ENCODE results near the gene TANK.

Gene TANK

GRCh38 chr2:161228511-161229240 lies 68.4 kb downstream of the TANK start:
- no peak for DNase-seq (ENCODE audit: low spot score)

- DNase-seq (ENCODE audit: low spot score): no peak
These were observed 70.7 kb downstream of the TANK start for GRCh38 chr2:161230959-161231358.

GRCh38 chr2:161232571-161232970 lies 72.3 kb downstream of the TANK start:
- DNase-seq (ENCODE audit: low spot score): no peak

GRCh38 chr2:161233858-161234431 lies 73.7 kb downstream of the TANK start:
- DNase-seq (ENCODE audit: low spot score): no peak

DNA sequence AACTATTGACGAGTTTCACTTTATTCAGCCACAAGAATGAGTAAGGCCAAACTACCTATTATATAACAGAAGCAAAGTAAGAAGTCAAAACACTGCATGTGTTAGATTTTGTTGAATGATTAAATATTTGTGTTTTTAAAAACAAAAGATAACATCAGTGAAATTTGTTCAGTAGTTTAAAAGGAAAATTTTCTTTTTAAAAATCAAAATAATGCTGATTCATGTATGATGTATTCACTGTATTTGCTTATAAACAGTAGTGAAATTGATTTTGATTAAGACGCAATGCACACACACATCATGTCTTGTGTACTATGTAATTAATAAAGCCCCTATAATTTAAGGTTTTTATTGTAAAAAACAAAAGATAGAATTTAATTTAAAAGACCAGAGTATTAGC lies 74.4 kb downstream of the TANK start:
- no peak for DNase-seq (ENCODE audit: low spot score)

DNA sequence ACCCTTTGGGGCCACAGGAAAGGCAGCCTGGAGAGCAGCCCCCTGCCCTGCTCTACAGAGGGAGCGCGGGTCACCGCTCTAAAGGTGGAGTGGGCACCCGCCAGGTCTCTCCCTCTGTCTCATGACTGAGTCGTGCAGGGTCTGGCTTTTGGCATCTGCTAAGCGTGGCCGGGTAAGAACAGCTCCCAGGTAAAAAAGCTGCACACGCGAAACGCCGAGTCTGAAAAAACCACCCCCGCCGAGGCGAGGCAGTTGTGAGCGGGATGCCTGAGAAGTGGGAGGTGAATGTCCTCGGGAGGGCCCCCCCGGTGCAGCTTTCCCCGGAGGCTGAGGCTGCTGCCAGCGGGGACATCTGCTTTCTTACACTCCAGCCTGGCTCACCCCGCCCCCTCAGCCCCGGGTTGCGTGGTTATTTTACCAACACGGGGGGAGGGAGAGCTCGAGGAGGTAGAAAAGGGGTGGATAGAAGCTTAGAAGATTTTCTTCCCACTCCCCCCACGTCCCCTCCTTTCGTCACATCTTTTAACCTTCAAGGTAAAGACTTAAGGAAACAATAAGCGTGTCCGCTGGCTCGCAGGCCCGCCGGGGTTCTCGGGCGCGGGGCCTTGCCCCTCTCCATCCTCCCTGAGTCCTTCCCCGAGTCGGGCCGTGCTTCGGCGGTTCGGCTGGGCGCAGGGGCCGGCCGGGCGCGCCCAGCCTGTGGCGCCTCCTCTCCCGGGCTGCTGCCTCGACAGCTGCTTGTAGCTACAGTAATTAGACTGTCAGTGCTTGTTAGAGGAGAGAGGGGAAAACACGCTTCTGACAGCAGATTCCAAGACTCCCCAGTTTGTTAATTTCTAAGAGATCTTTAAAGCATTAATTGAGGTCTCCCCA lies 77.4 kb downstream of the TANK start:
- DNase-seq (ENCODE audit: low spot score): peak; percentile 62

GRCh38 chr2:161238265-161238559 lies 78.0 kb downstream of the TANK start:
- DNase-seq (ENCODE audit: low spot score): no peak

DNA sequence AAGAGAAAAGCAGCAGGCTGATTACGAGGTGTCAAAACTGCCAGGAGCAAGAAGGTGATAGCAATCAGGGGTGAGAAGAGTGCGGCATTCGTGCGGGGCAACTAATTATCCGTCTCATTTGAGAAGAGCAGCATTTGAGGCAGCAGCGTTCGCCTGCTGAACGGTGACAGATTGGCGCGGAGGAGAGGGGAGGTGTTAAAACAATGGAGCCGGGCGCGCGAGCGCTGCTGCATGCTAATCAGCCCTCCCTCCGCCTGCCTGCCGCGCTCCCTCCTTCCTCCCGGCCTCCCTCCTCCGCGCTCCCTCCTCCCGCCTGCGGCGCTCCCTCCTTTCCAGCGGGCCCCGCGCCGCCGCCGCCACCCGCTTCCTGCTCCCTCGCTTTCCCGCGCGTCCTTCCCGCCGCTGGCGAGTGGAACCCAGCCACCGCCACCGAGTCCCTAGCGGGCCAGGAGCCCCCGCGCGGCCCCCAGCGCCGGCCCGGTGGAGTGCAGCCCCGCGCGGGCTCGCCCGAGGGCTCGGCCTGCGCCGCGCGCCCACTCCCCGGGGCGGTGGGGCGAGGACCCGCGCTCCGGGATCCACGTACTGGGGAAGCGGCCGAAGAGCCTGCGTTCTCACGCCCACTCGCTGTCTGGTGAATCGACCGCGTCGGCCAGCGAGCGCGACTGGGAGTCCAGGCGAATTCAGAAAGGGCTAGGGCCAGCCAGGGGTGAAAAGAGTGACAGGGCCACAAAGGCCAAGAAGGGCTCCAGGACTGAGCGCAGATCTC lies 78.5 kb downstream of the TANK start:
- peak; percentile 58 for DNase-seq (ENCODE audit: low spot score)

DNA sequence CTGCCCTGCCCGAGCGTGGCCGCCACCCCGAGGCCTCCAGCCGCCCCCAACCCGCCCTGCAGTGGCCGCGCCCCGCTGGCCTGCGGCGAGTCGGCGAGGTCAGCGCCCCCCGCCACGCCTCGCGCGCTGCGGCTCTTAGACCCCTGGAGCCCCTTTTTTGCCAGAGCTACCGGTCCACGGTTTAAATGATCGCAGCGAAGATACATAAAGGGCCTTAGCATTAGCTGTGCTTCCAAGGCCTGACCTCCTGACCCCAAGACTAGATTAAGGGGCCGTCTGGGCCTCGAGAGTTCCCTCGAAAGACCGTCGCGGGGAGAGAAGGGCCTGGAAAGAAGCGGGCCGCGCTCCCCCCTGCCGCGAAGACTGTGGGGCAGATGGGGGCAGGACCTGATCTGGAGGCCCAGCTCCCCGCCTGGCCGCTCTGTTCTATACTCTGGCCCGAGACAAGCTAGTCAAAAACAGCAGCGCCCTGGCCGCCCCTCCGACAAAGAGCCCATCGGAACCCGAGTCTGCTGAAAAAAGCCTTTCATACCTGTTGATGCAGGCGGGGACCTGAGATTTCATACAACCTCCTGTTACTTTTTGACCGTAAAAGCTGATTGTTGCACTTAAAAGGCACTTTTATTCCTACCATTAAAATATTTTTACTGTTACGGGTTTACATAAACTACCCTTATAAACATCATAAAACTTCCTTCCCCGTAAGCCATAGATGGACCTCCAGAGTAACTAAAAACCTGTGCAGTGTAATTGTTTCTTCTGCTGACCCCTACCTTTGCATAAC lies 79.3 kb downstream of the TANK start:
- DNase-seq (ENCODE audit: low spot score): peak; percentile 28

DNA sequence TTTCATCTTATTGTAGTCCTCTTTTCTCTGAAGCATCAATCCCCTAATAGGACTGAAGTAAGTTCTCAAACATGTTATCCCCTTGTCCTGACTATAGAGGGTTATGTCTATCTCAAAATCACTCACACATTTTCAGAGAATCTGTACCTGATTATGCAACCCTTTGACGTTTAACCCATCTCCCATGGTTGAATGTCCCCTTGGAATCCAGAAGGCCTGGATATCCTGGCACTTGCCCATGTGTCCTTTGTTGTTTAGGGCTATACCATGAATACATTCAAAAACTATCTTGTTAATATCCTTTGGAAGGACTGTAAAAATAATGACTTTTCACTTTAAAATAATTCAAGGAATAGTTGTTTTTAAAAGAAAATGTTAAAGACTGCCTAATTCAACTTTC lies 81.7 kb downstream of the TANK start:
- DNase-seq (ENCODE audit: low spot score): no peak

GRCh38 chr2:161243312-161243711 lies 83.1 kb downstream of the TANK start:
- DNase-seq (ENCODE audit: low spot score): no peak

- DNase-seq (ENCODE audit: low spot score): no peak
These were observed 83.7 kb downstream of the TANK start for GRCh38 chr2:161243905-161244304.

GRCh38 chr2:161244387-161245260 lies 84.4 kb downstream of the TANK start:
- DNase-seq (ENCODE audit: low spot score): peak; percentile 60

DNA sequence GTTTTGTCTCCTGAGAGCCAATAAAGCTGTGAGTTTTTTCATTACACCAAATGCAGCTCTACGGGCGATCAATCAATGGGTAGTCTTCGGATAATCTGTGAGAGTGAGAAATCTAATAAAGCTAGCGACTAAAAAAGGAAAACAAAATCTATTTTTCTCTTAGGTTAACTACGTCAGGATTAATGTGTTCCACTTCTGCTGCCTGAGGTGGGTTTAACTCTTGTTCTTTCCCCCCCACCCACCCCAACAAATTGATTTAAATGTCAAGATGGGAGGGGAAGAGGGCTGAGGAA lies 85.0 kb downstream of the TANK start:
- no peak for DNase-seq (ENCODE audit: low spot score)

GRCh38 chr2:161245671-161246070 lies 85.4 kb downstream of the TANK start:
- no peak for DNase-seq (ENCODE audit: low spot score)

DNA sequence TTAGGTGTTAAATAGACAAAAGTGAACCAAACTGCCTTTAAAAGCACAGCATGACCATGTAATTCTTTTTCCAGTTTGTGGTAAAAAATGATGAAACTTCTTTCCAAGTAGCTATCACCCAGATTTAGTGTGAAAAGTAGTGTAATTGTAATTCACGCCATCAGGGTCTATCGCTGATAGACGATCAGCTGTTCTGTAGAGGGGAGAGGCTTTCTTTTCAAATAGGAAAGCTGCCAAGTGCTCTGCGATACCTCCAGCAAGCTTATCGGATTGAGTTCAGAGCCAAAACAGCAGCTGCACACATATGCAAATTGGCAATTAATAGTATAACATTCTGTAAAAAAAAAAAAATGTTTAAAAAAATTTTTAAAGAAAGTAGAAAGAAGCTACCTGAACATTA lies 86.1 kb downstream of the TANK start:
- no peak for DNase-seq (ENCODE audit: low spot score)

DNA sequence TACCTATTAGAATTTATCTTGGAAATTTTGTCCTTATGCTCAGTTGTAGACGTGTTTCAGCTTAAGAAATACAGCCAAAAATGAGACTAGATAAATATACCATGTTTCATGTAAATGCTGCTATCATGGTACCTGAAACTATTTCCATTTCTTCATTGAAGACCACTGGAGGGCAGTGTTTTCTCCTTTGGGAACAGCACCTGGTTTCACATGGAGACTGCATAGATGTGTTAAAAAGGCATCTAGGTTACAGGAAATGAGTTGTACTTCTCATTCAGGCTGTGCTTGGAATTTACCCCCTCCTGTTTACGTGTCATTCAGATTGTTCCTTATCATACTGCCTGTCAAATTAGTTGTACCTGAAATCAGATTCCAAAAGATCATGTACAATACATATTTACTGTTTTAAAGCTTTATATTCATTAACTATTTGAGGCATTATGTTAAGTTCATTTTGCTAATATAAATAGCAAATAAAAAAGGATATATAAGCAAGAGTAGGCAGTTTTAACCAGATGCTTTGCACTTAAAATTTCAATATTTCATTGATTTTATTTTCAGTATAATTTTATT lies 90.7 kb downstream of the TANK start:
- peak; percentile 61 for DNase-seq (ENCODE audit: low spot score)

GRCh38 chr2:161257123-161257952 lies 97.1 kb downstream of the TANK start:
- DNase-seq (ENCODE audit: low spot score): no peak

- DNase-seq (ENCODE audit: low spot score): no peak
These were observed 105.6 kb downstream of the TANK start for GRCh38 chr2:161265874-161266273.

Data from SK-N-DZ (cell line).